ENCODE data around the gene TLX1.

Gene TLX1

DNA sequence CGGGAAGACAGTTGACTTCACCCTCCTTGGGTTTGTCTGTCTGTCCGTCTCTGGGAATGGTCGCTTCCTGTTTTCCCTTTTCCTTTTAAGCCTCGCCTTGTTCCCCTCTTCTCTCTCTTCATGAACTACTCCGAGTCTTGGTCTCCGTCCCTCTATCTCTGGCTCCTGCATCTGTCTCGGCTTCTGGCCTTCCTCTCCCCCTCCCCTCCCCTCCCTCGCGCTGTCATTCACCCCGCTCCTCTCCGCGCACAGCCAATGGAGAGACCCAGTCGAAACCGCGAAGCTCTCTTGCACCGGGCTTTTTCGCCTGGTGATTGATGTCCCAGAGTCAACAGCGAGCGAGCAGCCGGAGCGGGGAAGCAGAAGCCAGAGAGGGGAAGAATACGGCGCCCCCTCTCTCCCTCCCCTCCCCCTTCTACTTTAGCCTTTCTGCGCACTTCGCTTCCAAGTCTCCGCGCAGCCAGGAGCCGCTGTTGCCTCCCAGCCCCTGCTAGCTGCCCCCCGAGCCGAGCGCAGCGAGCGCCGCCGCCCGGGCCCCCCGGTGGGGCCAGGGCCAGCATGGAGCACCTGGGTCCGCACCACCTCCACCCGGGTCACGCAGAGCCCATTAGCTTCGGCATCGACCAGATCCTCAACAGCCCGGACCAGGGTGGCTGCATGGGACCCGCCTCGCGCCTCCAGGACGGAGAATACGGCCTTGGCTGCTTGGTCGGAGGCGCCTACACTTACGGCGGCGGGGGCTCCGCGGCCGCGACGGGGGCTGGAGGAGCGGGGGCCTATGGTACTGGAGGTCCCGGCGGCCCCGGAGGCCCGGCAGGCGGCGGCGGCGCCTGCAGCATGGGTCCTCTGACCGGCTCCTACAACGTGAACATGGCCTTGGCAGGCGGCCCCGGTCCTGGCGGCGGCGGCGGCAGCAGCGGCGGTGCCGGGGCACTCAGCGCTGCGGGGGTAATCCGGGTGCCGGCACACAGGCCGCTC lies at the start of gene TLX1:
Gene TLX1 (plus strand): TSS at position 317 of the 978 bp plus-strand sequence. CDS start 242 bp downstream, at position 559.
- DNase-seq = no peak

DNA sequence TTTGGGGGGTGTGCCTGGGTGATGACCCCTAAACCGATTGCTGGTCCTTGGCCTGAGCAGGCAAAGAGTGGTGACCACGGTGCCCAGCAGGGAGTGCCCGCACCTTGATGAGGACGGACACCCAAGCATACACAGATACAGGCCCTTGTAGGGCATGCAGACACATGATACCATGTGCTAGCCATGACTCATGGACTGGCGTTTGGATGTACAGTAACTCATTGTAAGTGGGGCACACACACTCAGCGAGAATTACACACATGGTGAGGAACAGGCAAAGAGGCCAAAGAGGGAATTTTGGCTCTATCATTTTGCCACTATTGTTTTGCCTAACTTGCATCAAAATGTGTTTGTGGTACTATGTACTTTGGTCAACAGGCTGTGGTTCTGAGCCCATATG lies 45.3 kb upstream of the TLX1 start:
- no peak for DNase-seq

DNA sequence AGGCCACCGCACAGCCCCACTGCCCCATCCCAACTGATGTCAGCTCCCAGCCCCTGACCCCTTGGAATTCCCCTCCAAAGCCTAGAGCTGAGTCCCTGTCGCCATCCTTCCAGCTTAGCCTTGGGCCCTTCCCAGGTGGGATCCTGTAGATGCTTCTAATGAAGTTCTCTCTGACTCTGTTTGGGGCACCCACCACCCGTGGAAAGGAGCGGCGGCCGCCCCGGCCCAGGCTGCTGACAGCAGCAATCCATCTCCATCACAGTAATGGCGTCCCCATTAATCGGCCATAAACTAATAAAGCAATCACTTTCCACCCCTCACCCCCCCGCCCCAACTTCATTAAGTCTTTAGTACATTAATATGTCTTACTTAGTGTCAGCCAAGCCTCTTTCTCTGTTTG lies 43.7 kb upstream of the TLX1 start:
- DNase-seq = no peak

DNA sequence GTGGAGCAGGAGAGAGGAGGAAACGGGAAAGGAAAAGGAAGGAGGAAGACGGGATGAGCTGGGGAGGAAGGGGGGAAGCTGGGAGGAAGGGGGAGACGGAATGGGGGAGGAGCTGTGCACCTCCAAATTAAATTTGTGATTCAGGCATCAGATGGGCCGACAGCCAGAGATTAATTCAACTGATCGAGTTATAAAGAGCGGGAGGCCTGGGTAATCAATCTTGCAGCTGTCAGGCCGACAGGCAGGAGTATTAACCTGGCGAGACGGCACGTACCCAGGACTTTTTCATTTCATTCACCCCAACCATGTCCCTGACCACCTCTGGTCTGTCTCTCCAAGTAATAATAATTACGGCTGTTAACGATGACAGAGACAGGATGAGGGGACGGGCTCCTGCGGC lies 43.1 kb upstream of the TLX1 start:
- no peak for DNase-seq

DNA sequence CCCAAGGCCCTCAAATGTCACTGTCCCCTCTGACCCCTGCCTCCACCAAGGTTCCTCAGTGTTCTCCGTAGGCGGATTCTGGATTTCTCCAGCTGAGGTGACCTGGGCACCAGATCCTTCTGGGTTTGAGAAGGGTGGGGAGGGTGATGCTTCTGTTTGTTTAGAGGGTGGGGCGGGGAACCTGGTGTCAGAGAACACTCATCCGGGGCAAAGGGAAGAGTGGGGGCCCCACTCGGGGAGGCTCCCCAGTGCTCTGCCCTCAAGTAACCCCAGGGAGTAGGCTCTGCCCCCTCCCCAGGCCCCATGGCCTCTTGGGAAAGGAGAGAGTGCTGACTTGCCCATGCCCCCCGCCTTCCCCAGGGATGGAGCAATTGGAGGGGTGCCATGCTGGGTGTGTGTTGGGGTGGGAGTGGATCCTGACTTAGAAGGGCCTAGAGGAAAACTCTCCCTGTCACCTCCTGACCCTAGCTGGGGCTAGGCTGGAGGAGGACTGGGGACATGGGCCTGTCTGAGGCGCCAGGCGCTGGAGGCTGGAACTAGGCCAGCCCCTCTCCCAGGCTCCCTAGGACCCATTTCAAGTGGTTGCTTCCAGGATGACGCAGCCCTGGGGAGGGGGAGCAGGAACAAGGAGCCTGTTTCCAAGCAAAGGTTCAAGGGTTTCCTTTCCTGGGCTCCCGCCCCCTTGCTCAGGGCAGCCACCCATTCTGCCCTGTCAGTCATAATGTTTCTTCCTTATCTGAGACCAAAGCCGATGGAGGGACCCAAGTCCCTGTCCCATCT lies 41.4 kb upstream of the TLX1 start:
- no peak for DNase-seq

DNA sequence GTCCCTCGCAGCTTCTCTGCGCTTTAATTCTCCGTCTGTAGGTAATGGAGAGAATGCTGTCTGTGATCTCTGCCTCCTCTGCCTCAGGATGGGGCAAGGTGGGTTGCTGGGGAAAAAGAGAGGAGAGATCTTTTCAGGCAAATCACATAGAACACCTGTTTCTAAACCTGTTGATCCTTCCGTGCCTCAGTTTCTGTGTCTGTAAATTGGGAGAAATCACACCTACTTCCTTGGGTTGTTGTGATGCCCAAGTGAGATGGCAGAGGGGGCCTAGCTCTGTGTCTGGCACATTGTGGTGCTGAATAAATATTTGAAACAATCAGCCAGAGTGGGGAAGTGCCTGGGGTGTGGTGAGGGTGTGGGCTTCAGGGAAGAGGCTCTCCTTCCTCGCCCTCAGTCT lies 40.5 kb upstream of the TLX1 start:
- DNase-seq = no peak

DNA sequence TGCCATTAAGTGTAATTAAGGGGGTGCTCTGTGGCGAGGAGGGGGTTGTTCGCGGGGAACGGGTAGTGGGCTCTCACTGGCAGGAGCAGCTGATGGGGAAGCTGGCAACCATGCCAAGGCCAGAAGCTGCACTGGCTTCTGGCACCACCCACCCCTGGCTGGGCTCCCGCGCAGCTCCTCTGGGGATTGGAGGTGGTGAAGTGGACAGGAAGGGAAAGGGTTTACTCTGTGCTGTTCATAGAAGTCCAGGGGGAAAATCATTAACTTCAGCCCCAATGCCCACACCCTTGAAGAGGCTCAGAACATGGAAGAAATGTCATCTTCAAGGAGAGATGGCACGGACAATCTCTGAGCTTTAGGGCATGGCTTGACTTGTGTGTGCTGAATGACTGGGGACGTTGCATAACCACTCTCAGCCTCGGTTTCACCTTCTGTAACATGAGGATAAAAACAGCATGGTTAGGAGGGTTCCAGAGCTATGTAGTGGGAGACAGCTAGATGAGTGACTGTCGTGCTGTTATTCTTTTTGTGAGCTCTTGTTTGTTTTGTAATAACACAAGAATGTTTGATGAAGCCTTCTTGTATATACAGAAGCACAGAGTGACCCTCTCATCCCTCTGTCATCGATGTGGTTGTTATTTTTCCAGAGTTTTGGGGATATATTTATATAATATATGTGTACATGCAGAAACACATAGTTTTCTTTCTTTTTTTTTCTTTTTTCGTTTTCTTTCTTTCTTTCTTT lies 39.4 kb upstream of the TLX1 start:
- DNase-seq = no peak

DNA sequence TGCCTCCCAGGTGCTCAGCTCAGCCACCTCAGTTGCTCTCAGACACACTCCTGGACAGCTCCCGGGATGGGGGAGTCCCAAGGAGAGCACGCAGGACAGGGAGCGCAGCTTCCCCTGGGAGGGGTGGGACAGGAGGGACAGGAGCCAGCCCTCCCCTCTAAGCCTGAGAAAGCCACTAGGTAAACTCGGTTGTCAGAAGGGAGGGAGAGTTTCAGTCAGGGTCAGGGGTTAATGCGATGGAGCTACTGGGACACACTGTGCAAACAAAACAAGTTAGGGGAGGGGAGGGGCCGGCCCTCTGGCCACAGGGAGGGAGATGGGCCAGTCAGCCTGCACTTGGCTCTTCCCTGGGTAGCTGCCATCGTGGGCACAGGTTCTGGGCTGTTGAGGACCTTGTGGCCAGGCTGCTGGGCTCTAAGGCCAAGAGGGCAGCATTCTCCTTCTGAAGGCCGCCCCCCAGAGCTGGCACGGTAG lies 38.2 kb upstream of the TLX1 start:
- no peak for DNase-seq

DNA sequence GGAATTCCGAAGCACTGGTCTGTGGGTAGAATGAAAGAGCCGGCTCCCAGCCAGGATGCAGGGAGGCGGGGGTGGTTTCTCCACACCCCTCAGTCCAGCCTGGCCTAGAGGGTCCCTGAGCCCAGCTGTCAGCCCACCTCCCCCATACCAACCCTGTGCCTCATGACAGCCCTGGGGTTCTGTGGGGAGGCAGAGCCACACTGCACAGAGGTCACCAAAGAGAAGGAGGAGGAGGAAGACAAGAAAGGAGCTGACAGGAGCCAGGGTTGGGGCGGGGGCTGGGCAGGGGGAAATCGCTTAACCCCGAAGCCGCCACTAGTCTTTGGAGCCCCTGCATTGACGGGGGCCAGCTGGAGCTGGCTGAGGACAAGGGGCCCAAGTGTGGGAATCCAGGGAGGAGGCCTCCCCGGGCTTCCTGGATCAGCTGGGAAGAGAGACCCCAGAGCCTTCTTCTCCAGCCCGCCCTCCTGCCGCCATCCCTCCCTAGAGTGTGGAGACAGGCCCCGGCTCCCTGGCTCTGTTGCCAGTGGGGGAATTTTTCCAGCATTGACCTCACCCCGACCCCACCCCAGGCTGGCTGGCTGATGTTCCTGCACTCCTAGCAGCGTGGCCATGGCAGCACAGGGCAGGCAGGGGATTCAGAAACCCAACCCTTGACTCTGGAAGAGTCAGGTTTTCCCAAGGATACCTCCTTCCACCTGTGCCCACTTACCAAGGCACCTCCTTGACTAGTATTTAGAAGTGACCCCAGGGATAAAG lies 36.8 kb upstream of the TLX1 start:
- no peak for DNase-seq

DNA sequence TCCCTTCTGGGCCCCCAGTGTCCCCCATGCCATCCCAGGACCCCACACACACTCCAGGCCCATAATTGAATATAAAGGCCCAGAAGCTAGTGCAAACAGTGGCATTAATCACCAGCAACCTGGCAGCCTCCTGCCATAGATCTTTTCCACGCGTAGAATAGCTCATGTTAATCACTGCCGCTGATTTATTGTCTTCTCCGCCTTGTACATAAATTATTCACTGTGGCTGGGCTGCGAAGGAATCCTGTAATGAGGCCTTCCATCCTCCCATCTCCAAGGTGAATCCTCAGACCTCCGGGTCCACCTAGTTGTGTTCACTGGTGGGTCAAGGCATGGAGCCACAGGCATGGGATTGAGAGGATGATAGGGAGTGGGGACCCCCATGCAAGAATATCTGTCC lies 36.1 kb upstream of the TLX1 start:
- DNase-seq = no peak

DNA sequence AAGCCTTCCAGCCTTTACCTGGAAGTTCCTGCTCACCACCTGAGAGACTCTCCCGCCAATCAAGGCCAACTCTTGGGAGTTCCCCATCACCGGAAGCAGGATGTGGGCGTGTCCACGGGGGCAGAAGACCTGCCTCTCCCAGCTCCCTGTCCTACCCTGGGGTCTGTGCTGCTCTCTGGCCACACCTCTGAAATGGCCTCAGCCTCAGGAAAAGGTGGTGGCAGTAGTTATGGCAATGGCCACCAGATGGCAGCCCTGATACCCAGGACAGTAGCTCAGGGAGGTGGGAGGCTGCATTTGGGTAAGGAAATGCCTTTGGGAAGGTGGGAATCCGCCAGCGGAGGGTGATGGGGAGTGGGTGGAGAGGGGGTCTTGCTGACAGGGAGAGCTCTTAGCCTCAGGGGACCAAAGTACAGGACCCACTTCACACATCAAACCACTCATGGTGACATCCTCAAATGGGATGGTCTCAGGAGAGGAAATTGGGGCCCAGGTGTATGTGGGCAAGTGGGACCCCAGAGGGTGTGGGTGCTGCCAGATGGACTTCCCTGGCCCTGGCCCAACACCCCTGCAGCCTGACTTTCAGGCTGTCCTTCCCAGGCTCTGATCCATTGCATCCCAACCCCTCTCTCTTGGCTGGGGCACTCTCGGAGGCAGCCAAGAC lies 35.4 kb upstream of the TLX1 start:
- no peak for DNase-seq

DNA sequence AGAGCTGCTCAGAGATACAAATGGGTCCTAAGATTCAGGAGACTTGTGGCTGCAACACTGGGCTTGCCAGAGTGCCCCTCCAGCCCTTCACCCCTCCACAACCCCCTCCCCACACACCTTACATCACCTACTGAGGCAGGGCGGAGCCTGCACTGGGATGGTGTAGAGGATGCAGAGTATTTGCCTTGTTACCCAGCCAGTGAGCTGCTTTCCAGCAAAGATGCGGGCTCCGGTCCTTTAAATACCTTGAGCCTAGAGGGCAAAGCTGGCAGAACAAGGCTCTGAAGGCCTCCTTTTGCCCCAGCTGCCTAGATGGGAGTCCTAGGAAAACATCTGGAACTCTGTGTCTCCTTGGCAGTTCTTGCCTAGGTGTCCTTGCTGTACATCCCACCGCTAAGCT lies 34.7 kb upstream of the TLX1 start:
- DNase-seq = no peak

DNA sequence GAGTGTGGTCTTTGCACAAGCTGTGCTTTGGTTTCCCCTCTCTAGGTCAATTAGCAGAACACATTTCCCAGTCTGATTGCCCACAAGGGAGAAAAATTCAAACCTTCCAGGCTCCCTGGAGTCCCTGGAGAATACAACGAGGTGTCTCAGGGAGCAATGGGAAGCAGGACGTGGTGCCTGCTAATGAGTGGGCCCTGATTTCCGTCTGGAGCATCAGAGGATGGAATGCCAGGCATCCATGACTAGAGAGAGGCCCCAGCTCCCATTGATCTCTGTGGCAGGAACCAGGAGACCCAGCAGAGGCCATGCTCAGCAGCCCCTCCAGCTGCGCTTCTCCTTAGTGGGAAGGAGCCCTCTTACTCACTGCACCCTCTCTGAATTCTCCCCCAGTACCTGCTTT lies 33.2 kb upstream of the TLX1 start:
- DNase-seq = no peak

DNA sequence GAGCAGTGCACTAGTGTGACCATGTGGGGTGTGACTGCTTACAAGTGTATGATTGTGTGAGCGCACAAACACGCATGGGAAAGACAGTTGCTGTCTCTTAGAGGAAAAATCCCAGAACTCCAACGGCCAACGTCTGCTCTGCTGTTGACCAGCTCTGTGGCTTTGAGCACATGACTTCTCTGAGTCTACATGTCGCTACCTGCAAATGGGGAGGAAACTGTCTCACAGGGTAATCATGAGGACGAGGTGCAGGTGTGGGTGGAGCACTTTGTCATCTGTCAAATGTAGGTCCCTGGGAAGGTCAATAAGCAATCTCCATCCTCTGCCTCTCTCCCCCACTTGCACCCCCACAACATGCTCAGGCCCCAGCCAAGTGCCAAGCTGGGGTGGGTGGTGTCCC lies 31.2 kb upstream of the TLX1 start:
- no peak for DNase-seq

DNA sequence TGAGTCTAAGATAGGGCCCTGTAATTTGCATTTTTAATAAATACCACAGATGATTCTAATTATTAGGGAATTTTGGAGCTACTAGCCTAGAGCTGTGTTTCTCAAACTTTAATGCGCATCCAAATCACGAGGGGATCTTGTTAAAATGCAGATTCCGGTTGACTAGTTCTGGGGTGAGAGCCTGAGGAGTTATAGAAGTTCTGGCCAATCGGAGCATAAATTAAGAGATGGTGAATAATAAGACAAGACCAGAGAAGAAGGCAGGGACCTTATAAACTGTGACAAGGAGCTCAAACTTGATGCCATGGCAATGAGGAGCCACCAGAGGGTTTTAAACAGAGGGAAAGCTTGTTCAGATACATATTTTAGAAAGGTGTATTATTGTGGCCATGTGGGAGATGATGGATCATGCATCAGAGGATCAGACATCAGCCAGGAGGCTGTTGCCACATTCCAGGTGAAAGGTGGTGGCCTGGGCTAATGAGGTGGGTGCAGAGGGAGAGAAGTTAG lies 29.7 kb upstream of the TLX1 start:
- no peak for DNase-seq

DNA sequence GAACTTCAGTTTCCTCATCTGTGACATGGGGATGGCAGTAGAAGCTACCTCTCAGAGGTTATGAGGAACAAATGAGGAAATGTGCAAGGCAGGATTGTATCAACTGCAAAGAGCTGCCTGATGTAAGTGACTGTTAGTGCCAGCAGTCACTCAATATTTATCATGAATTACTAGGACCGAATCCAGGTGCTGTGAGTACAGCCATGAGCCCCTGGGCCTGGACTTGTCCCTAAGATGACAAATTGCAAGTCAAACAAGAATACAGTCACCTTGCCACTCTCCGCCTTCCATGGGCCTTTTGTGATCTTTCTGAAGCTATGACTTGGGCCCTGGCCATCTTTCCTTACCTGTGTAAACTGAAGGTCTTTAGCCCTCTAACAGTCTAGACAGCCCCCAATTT lies 27.7 kb upstream of the TLX1 start:
- no peak for DNase-seq

DNA sequence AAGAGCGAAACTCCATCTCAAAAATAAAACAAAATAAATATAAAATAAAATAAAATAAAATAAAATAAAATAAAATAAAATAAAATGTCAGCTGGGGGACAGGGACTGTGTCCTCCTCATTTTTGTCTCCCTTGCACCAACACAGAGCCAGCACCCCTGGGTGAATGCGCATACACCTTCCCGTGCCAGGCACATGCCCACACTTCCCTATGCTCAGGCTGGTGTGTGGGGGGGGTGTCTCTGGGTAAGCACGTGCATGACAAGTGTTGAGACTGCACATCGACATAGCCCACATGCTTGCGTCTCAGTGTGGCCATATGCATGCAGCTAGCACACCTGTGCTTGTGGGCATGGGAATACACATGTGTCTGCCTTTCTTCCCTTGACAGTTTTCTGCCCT lies 24.7 kb upstream of the TLX1 start:
- DNase-seq = no peak

DNA sequence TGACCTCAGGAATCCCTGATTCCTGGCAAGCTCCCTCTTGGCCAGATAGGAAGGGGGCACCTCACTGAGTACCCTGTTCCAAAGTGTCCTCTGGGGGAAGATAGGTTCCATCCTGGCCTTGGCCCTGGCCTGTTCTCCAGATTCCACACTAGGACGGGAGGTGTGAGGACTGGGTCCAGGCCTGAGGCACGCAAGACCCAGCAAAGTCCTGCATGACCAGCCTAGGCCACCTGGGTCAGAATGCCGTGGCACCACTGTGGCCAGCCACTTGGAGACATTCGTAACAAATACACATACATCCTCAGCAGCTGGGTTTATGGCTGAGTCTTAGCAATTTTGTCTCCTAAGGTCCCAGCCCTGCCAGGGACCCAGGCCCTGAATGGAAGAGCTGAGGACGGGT lies 23.3 kb upstream of the TLX1 start:
- no peak for DNase-seq

DNA sequence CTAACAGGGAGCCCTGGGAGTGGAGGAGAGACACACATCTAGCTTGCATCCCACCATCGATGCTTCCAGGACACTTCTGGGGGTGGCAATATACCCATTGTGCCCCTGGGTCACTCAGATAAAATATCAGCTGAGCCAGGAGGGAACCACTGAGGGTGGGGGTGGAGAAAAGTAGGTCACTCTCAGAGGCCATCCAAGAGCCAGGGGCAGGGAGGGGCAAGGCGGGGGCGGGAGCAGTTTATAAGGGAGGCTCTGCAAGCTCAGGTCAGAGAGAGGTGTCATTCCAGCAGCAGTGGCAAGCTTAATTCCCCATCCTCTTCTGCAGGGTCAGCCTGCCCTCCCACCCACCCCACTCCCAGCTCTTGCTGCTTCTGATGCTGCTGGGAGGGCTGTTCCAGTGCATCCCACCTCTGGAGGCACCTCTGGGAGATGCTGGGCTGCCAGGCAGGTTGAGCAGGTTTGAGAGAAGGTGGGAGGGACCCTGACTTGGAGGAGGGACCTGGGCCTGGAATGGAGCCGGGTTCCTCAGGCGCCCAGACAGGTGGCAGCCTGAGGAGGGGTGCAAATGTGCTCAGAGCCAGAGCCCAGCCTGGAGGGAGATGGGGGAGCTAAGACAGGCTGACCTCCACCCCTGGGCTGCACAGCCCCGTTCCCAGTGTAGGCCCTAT lies 20.1 kb upstream of the TLX1 start:
- DNase-seq = no peak

DNA sequence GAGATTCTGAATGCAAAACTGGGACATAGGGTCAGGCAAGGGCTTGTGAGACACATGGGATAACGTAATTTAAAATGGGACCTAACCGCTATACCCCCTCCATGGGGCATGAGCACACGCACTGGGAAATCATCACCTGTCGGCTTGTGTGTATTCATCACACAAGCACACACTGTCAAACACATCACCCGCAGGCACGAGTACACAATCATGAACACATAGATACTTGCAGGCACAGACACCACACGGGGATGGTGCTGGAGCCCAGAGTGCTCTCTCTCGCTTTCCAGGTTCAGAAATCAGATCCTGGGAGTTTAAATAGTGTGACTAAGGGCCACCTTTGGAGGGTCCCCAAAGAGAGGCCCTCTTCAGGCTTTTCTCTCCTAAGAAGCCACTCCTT lies 19.6 kb upstream of the TLX1 start:
- no peak for DNase-seq
